Astrocyte of the cerebellum (primary cell): Measurements from ENCODE around the gene KLRC3.
"Not testable (repeated sequence)": the region's sequence is repeated elsewhere in the genome, so short reads cannot be mapped to it uniquely, and the experiment has no call there.

ENCODE experiments used
- DNase-seq: peaks from one replicate; pipeline ENCODE4 v3.0.0-alpha.2; 2011; ENCODE audit warnings: low read depth
- H3K4me3 ChIP-seq: 2 replicates; pipeline ENCODE4 v1.5.1; 2011; ENCODE audit warnings: mild to moderate bottlenecking, low read depth, low read length, moderate library complexity
- CTCF ChIP-seq: IDR thresholded peaks from 2 replicates; pipeline ENCODE4 v1.5.1; 2012; ENCODE audit warnings: low read length, low read depth, moderate library complexity, mild to moderate bottlenecking; ENCODE audit errors: missing control alignments
- in situ Hi-C: cut with HindIII; loops from 2 replicates; pipeline ENCODE4 v1.10.0; 2017; ENCODE audit warnings: low sequenced_read_pairs

KLRC3 gene

GRCh38 chr12:10420334-10420733, at the start of gene KLRC3:
KLRC3 (minus strand) TSS chr12:10420595; CDS start chr12:10420550, 45 bp downstream.
- DNase-seq, H3K4me3 ChIP-seq, in situ Hi-C loops: not testable (repeated sequence)

GRCh38 chr12:10469701-10470100, 49.3 kb upstream of the KLRC3 start:
- no peak for TF ChIP-seq CTCF
- DNase-seq, result no peak
- H3K4me3 ChIP-seq, result no peak overlapping the region
- in situ Hi-C loops, result no loop called here

- in situ Hi-C loops, result no loop called here
- no peak overlapping the region for H3K4me3 ChIP-seq
- DNase-seq, result no peak
- TF ChIP-seq CTCF, result no peak
Observed at GRCh38 chr12:10466311-10466710, 45.9 kb upstream of the KLRC3 start.

- no peak overlapping the region for H3K4me3 ChIP-seq
- no peak for TF ChIP-seq CTCF
- in situ Hi-C loops, result no loop called here
- no peak for DNase-seq
Observed at GRCh38 chr12:10457760-10458159, 37.4 kb upstream of the KLRC3 start.

- no peak for TF ChIP-seq CTCF
- in situ Hi-C loops, result no loop called here
- DNase-seq, result peak; percentile 8
Observed at GRCh38 chr12:10456856-10457255, 36.5 kb upstream of the KLRC3 start.

GRCh38 chr12:10455766-10456165, 35.4 kb upstream of the KLRC3 start:
- in situ Hi-C loops, result no loop called here
- DNase-seq, result no peak
- no peak for TF ChIP-seq CTCF
- H3K4me3 ChIP-seq, result no peak overlapping the region

More at GRCh38 chr12:10456856-10457255, 36.5 kb upstream of the KLRC3 start:
- no peak overlapping the region for H3K4me3 ChIP-seq

- TF ChIP-seq CTCF, result no peak
- in situ Hi-C loops, result no loop called here
- DNase-seq, result no peak
- no peak overlapping the region for H3K4me3 ChIP-seq
Observed at GRCh38 chr12:10454531-10454930, 34.1 kb upstream of the KLRC3 start.
